Hepatocyte (in vitro differentiated cells): ENCODE results near the gene HIVEP2. TPM values are rescaled to one million over a fixed set of nuclear protein-coding genes. Genes with fewer than 3 reads are reported as not detected.

Experiments
- DNase-seq: peaks from one replicate; pipeline ENCODE4 v3.0.0-alpha.2; 2016; ENCODE audit warnings: low spot score
- H2AFZ ChIP-seq: fragments of 200-600 bp; sonication (generic); 2 replicates; pipeline ENCODE4 v1.6.0; 2016; ENCODE audit warnings: antibody characterized with exemption, mild to moderate bottlenecking
- H3K27ac ChIP-seq: fragments of 200-600 bp; sonication (generic); 2 replicates; pipeline ENCODE4 v1.5.1; 2016; ENCODE audit warnings: mild to moderate bottlenecking
- H3K27me3 ChIP-seq: fragments of 200-600 bp; sonication (generic); 2 replicates; pipeline ENCODE4 v1.6.1; 2016
- H3K36me3 ChIP-seq: fragments of 200-600 bp; sonication (generic); replicated peaks from 2 replicates; pipeline ENCODE4 v1.5.1; 2016; ENCODE audit warnings: low read depth; ENCODE audit not compliant: insufficient read depth
- H3K4me1 ChIP-seq: fragments of 200-600 bp; sonication (generic); 2 replicates; pipeline ENCODE4 v1.5.1; 2016; ENCODE audit warnings: mild to moderate bottlenecking, moderate library complexity; ENCODE audit not compliant: insufficient read depth
- H3K4me2 ChIP-seq: fragments of 200-600 bp; sonication (generic); 2 replicates; pipeline ENCODE4 v1.6.0; 2016
- H3K4me3 ChIP-seq: fragments of 200-600 bp; sonication (generic); 2 replicates; pipeline ENCODE4 v1.5.1; 2016; ENCODE audit warnings: mild to moderate bottlenecking
- H3K79me2 ChIP-seq: fragments of 200-600 bp; sonication (generic); 2 replicates; pipeline ENCODE4 v1.6.0; 2017; ENCODE audit warnings: mild to moderate bottlenecking
- H3K9me2 ChIP-seq: fragments of 200-600 bp; sonication (generic); replicated peaks from 2 replicates; pipeline ENCODE4 v1.6.0; 2017; ENCODE audit warnings: mild to moderate bottlenecking; ENCODE audit not compliant: insufficient read depth
- H3K9me3 ChIP-seq: fragments of 200-600 bp; sonication (generic); 2 replicates; pipeline ENCODE4 v1.5.1; 2016; ENCODE audit warnings: low read depth, mild to moderate bottlenecking
- H4K20me1 ChIP-seq: fragments of 200-600 bp; sonication (generic); 2 replicates; pipeline ENCODE4 v1.6.0; 2016; ENCODE audit warnings: mild to moderate bottlenecking; ENCODE audit not compliant: insufficient read depth, poor library complexity, severe bottlenecking
- CTCF ChIP-seq: fragments of 200-600 bp; sonication (generic); IDR thresholded peaks from 2 replicates; pipeline ENCODE4 v1.5.1; 2016; ENCODE audit warnings: antibody characterized with exemption, mild to moderate bottlenecking; ENCODE audit not compliant: poor library complexity
- EZH2 ChIP-seq: fragments of 200-600 bp; sonication (generic); IDR thresholded peaks from 2 replicates; pipeline ENCODE4 v1.6.1; 2016; ENCODE audit warnings: antibody characterized with exemption, mild to moderate bottlenecking, borderline replicate concordance
- EZH2phosphoT487 ChIP-seq: fragments of 200-600 bp; sonication (generic); IDR thresholded peaks from one replicate; pipeline ENCODE4 v1.6.1; 2018; ENCODE audit warnings: antibody characterized with exemption, mild to moderate bottlenecking, low read depth, moderate library complexity; ENCODE audit not compliant: unreplicated experiment, severe bottlenecking
- WGBS: methylation state at CpG from one replicate; pipeline ENCODE4 v1.1.6; 2016; ENCODE audit warnings: low lambda C conversion rate; ENCODE audit errors: missing lambda C conversion rate; 5-methylcytosine and 5-hydroxymethylcytosine counted together
- polyA plus RNA-seq: library from polyadenylated mRNA; unstranded; fragments of >200 nt; fragmentation: Nextera tagmentation; extraction: Ambion mirVana; gene quantifications from 2 replicates; pipeline ENCODE4 v1.2.1, GENCODE V29; 2016
- total RNA-seq: library from RNA; depleted of rRNA; stranded (reverse); fragments of >200 nt; gene quantifications from 2 replicates; pipeline ENCODE4 v1.2.3, GENCODE V29; 2014

Gene HIVEP2
- total and polyA plus RNA-seq, 2 experiments from 2014 or later = 3.3 to 9.4 TPM

GRCh38 chr6:142856624-142857232 lies 88.2 kb downstream of the HIVEP2 start:
- H3K27me3 ChIP-seq = no peaks in the 10 kb centered on the region
- no peaks in the 10 kb centered on the region for H4K20me1 ChIP-seq
- no peaks in the 10 kb centered on the region for H3K4me1 ChIP-seq
- H3K27ac ChIP-seq = no peak overlapping the region
- H3K9me2 ChIP-seq = no peaks in the 10 kb centered on the region
- 82% methylated on average over 6 of the region's 6 CpGs for WGBS
- no peak overlapping the region for H3K4me3 ChIP-seq
- no peak for DNase-seq
- TF ChIP-seq EZH2 = no peak
- TF ChIP-seq CTCF = no peak
- TF ChIP-seq EZH2phosphoT487 = no peak
- H3K4me2 ChIP-seq = no peak overlapping the region
- H3K9me3 ChIP-seq = no peaks in the 10 kb centered on the region
- no peak overlapping the region for H2AFZ ChIP-seq
- no peaks in the 10 kb centered on the region for H3K36me3 ChIP-seq
- no peaks in the 10 kb centered on the region for H3K79me2 ChIP-seq

GRCh38 chr6:142855893-142856623 lies 88.9 kb downstream of the HIVEP2 start:
- no peak overlapping the region for H3K27ac ChIP-seq

GRCh38 chr6:142854589-142855488 lies 90.1 kb downstream of the HIVEP2 start:
- H3K9me3 ChIP-seq = no peaks in the 10 kb centered on the region
- no peaks in the 10 kb centered on the region for H3K9me2 ChIP-seq
- no peaks in the 10 kb centered on the region for H3K36me3 ChIP-seq
- WGBS = 84% methylated on average over 12 of the region's 12 CpGs
- no peaks in the 10 kb centered on the region for H3K27me3 ChIP-seq
- no peak overlapping the region for H3K27ac ChIP-seq
- H3K4me2 ChIP-seq = no peak overlapping the region
- H2AFZ ChIP-seq = no peak overlapping the region
- H3K4me3 ChIP-seq = no peak overlapping the region
- TF ChIP-seq EZH2 = no peak
- TF ChIP-seq CTCF = no peak
- no peak for TF ChIP-seq EZH2phosphoT487
- peaks cover 7% of the 10 kb centered on the region for H3K4me1 ChIP-seq
- H4K20me1 ChIP-seq = no peaks in the 10 kb centered on the region
- DNase-seq = no peak
- H3K79me2 ChIP-seq = peaks cover 8% of the 10 kb centered on the region

More at GRCh38 chr6:142855893-142856623, 88.9 kb downstream of the HIVEP2 start:
- no peak for DNase-seq
- Histone ChIP-seq H3K4me3 (no peak overlapping the region), H3K4me1 (peaks cover 4% of the 10 kb centered on the region), H3K36me3 (no peaks in the 10 kb centered on the region), H3K4me2 (no peak overlapping the region), H3K27me3 (no peaks in the 10 kb centered on the region), H3K9me3 (no peaks in the 10 kb centered on the region), H3K9me2 (no peaks in the 10 kb centered on the region), H4K20me1 (no peaks in the 10 kb centered on the region), H3K79me2 (no peaks in the 10 kb centered on the region), H2AFZ (no peak overlapping the region)
- TF ChIP-seq EZH2phosphoT487 (no peak), CTCF (no peak), EZH2 (no peak)
- WGBS = 84% methylated on average over 5 of the region's 5 CpGs
